Measurements from ENCODE around the gene PER3. TPM values are rescaled to one million over a fixed set of nuclear protein-coding genes. Genes with fewer than 3 reads are reported as not detected.

PER3 gene
- total RNA-seq, 2 donors from 2014 or later, result 17.1 to 21.2 TPM

DNA sequence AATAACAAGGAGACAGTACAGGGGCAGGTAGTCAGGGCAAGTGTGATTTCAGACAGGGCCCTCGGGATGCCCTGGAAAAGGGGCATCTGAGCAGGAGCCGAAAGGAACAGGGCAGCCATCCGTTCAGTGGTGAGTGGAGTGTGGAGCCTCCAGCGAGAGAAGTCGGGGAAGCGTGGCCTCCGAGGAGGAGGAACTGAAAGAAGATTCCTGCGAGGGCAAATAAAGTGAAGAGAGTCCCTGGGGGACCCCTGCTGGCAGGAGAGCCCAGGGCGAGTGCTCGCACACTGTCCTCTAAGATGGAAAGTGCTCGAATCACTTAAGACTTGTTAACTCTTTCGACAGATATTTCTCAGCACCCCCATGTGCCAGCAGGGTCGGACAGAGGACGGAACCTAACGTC is 72.3 kb downstream of the PER3 start:
- DNase-seq, result no peak
- ATAC-seq, result no peak

DNA sequence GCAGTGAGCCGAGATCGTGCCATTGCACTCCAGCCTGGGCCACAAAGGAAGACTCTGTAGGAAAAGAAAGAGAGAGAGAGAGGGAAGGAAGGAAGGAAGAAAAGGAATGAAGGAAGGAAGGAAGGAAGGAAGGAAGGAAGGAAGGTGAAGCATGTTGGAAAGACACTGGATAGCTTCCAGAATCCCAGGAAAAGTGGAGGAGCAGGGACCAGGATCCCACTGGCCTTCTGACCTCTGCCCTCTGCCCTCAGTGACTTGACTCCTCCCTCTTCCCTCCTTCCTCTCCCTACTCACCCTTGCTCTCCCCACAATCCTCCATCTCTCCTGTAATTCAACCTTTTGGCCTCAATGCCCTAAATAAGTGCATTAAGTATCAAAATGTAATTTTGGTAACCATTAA is 72.9 kb downstream of the PER3 start:
- no peak for ATAC-seq
- H3K36me3 Mint-ChIP-seq (ENCODE audit: low read depth), result no peaks in the 10 kb centered on the region

More for the DNA sequence above, 72.3 kb downstream of the PER3 start:
- peaks cover 6% of the 10 kb centered on the region for H3K4me1 Mint-ChIP-seq
- no peaks in the 10 kb centered on the region for H3K9me3 ChIP-seq (ENCODE audit: control insufficient read depth, low read length, poor library complexity, severe bottlenecking)
- no peak overlapping the region for H3K4me3 Mint-ChIP-seq
- H3K36me3 Mint-ChIP-seq (ENCODE audit: low read depth), result no peaks in the 10 kb centered on the region
- H3K27ac Mint-ChIP-seq, result peak overlapping the region; percentile 60
- H3K27me3 Mint-ChIP-seq, result peaks cover 8% of the 10 kb centered on the region

DNA sequence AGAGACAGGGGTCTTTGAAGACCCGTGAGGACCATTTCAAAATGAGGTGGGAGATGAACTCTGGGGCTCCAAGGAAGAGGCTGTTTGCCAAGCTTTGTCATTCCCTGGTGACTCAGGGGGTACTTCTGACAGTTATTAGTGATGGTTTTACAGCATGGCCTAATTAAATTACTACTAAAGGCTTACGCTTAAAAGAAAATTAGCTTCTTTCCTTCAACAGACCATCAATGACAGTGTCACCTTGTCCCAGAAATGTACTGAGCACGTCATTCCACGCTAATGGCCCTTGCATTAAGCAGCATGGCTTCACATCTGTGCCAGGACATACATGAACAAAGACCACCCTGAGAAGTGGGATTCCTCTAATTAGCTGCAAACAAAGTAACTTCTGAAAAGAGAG is 73.9 kb downstream of the PER3 start:
- H3K36me3 Mint-ChIP-seq (ENCODE audit: low read depth), result no peaks in the 10 kb centered on the region
- ATAC-seq, result no peak
- no peak overlapping the region for H3K4me3 Mint-ChIP-seq
- peaks cover 6% of the 10 kb centered on the region for H3K27me3 Mint-ChIP-seq
- DNase-seq, result no peak
- peaks cover 6% of the 10 kb centered on the region for H3K4me1 Mint-ChIP-seq
- no peak overlapping the region for H3K27ac Mint-ChIP-seq
- H3K9me3 ChIP-seq (ENCODE audit: control insufficient read depth, low read length, poor library complexity, severe bottlenecking), result no peaks in the 10 kb centered on the region

More for the DNA sequence above, 72.9 kb downstream of the PER3 start:
- Mint-ChIP-seq H3K4me3 (no peak overlapping the region), H3K27me3 (peaks cover 6% of the 10 kb centered on the region), H3K27ac (peak overlapping the region; percentile 60), H3K4me1 (peaks cover 6% of the 10 kb centered on the region)
- H3K9me3 ChIP-seq (ENCODE audit: control insufficient read depth, low read length, poor library complexity, severe bottlenecking), result no peaks in the 10 kb centered on the region
- DNase-seq, result no peak

DNA sequence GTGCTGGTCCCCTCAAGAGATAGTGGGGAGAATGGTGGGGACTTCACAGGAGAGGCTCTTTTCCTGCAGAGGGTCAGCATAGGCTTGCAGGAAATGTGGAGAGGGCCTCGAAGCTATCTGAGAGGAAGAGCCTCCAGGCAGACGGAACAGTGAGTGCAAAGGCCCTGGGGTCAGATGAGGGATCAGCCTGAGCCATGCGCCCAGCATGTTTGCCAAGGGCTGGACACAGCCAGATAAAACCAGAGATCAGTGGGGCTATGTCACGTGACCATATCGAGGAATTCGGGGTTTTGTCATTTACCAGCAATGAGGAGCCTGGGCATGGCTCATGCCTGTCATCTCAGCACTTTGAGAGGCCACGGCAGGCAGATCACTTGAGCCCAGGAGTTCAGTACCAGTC is 75.3 kb downstream of the PER3 start:
- DNase-seq (no peak), ATAC-seq (no peak)
- Mint-ChIP-seq H3K4me1 (peaks cover 6% of the 10 kb centered on the region), H3K27me3 (peaks cover 8% of the 10 kb centered on the region), H3K27ac (no peak overlapping the region), H3K4me3 (no peak overlapping the region), H3K36me3 (ENCODE audit: low read depth) (no peaks in the 10 kb centered on the region)
- H3K9me3 ChIP-seq (ENCODE audit: control insufficient read depth, low read length, poor library complexity, severe bottlenecking), result no peaks in the 10 kb centered on the region

DNA sequence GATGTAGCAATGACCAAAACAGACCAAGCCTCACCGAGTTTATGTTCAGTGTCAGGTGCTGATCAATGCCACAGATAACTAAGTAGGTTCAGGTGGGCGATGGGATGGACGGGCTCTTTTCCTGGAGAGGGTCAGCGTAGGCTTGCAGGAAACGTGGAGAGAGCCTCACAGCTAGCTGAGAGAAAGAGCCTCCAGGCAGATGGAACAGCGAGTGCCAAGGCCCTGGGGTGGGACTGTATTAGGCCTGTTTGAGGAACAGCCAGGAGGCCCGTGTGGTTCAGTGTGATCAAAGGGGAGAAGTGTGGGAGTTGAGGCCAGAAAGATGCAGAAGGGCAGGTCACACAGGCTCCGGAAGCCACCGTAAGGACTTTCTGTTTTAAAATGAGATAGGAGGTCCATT is 76.0 kb downstream of the PER3 start:
- H3K9me3 ChIP-seq (ENCODE audit: control insufficient read depth, low read length, poor library complexity, severe bottlenecking), result no peaks in the 10 kb centered on the region
- Mint-ChIP-seq H3K36me3 (ENCODE audit: low read depth) (no peaks in the 10 kb centered on the region), H3K4me1 (peaks cover 6% of the 10 kb centered on the region), H3K27ac (peak overlapping the region; percentile 63), H3K4me3 (no peak overlapping the region), H3K27me3 (peaks cover 10% of the 10 kb centered on the region)
- DNase-seq (no peak), ATAC-seq (no peak)

DNA sequence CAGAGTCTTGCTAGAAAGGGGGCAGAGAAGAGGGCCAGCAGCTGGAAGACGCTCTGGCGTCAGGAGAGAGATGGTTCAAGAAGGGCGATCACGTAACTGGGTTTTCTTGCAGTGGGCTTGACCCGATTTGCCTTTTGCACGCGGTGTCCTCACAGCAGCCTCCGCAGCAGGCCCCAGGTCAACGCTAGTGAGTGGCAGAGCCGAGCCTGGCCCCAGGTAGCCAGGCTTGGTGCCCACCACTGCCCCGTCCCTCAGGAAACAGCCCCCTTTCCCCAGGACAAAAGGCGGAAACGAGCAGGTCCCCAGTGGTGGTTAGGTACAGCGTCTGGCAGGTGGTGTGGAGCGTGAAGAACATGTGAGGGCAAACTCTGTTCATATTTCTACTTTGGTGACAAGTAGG is 77.4 kb downstream of the PER3 start:
- H3K4me3 Mint-ChIP-seq, result no peak overlapping the region
- no peaks in the 10 kb centered on the region for H3K9me3 ChIP-seq (ENCODE audit: control insufficient read depth, low read length, poor library complexity, severe bottlenecking)
- no peaks in the 10 kb centered on the region for H3K36me3 Mint-ChIP-seq (ENCODE audit: low read depth)
- no peak for ATAC-seq
- H3K27me3 Mint-ChIP-seq, result peaks cover 12% of the 10 kb centered on the region
- H3K4me1 Mint-ChIP-seq, result peaks cover under 1% of the 10 kb centered on the region
- H3K27ac Mint-ChIP-seq, result no peak overlapping the region
- DNase-seq, result no peak

DNA sequence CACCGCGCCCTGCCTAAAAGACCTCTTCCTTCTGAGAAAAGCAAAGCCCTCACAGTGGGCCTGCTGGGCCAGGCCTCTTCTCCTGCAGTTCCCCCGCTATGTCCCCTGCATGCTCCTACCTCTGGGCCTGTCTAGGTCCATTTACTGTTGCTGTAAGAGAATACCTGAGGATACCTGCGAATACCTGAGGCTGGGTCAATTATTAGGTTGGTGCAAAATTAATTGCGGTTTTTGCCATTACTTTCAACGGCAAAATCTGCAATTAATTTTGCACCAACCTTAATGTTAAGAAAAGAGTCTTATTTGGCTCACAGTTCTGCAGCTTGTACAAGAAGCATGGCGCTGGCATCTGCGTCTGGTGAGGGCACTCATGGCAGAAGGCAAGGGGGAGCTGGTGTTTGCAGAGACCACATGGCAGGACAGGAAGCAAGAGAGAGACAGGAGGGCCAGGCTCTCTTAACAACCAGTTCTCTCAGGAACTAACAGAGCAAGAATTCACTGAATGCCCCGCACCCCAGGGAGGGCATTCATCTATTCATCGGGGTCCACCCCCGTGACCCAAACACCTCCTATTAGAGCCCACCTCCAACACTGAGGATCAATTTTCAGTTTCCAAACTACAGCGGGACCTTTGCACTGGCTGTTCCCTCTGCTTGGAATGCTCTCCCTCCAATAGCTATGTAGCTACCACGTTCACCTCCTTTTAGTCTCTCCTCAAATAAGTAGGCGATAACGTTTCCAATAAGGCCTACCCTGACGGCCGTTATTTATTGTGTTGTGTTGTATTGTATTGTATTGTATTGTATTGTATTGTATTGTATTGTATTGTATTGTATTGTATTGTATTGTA is 78.3 kb downstream of the PER3 start:
- no peak for ATAC-seq
- no peak for DNase-seq
- no peaks in the 10 kb centered on the region for H3K36me3 Mint-ChIP-seq (ENCODE audit: low read depth)
- no peaks in the 10 kb centered on the region for H3K9me3 ChIP-seq (ENCODE audit: control insufficient read depth, low read length, poor library complexity, severe bottlenecking)
- no peaks in the 10 kb centered on the region for H3K4me1 Mint-ChIP-seq
- no peak overlapping the region for H3K27ac Mint-ChIP-seq
- peaks cover 12% of the 10 kb centered on the region for H3K27me3 Mint-ChIP-seq
- no peak overlapping the region for H3K4me3 Mint-ChIP-seq

DNA sequence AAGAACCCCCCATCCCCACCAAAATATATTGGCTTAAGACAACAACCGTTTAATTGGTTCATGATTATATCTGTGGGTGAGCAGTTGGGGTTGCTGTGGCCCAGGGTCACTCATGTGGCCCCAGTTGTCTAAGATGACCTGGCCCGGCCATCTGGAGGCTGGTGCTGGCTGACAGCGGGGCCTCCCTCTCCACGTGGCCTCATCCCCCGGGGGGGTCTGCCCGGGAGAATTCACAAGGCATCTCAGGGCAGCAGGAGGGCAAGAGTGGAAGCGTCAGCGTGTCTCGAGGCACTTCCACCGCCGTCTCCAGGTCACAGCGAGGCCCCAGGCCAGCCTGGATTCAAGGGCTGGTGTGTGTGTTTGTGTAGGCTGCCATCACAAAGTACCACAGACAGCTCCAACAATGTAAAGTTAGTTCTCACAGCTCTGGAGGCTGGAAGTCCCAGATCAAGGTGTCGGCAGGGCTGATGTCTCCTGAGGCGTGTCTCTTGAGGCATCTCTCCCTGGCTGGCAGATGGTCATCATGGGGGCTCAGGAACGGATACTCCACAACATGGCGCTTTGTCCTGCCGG is 79.8 kb downstream of the PER3 start:
- Mint-ChIP-seq H3K4me1 (no peaks in the 10 kb centered on the region), H3K27me3 (peaks cover 12% of the 10 kb centered on the region), H3K27ac (no peak overlapping the region), H3K4me3 (no peak overlapping the region), H3K36me3 (ENCODE audit: low read depth) (no peaks in the 10 kb centered on the region)
- no peaks in the 10 kb centered on the region for H3K9me3 ChIP-seq (ENCODE audit: control insufficient read depth, low read length, poor library complexity, severe bottlenecking)
- ATAC-seq (no peak), DNase-seq (no peak)

DNA sequence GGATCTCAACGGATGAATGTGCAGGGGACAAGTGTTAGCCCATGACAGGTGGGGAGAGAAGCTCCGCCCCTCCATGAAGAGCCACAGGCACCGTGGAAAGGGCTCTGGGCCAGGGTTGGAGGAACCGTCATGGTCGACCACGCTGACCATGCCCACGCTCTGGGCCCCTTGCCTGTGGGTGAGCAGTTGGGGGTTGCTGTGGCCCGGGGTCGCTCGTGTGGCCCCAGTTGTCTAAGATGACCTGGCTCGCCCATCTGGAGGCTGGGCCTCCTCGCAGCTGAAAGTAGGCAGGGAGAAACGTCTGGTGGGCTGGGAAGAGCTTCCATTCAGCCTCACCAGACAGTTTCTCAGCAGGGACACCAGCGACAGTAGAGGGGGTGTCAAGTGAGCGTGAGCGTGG is 81.9 kb downstream of the PER3 start:
- no peaks in the 10 kb centered on the region for H3K36me3 Mint-ChIP-seq (ENCODE audit: low read depth)
- DNase-seq (no peak), ATAC-seq (no peak)
- H3K9me3 ChIP-seq (ENCODE audit: control insufficient read depth, low read length, poor library complexity, severe bottlenecking), result no peaks in the 10 kb centered on the region
- H3K4me3 Mint-ChIP-seq, result no peak overlapping the region
- H3K27ac Mint-ChIP-seq, result no peak overlapping the region
- H3K27me3 Mint-ChIP-seq, result peaks cover 12% of the 10 kb centered on the region
- H3K4me1 Mint-ChIP-seq, result no peaks in the 10 kb centered on the region

DNA sequence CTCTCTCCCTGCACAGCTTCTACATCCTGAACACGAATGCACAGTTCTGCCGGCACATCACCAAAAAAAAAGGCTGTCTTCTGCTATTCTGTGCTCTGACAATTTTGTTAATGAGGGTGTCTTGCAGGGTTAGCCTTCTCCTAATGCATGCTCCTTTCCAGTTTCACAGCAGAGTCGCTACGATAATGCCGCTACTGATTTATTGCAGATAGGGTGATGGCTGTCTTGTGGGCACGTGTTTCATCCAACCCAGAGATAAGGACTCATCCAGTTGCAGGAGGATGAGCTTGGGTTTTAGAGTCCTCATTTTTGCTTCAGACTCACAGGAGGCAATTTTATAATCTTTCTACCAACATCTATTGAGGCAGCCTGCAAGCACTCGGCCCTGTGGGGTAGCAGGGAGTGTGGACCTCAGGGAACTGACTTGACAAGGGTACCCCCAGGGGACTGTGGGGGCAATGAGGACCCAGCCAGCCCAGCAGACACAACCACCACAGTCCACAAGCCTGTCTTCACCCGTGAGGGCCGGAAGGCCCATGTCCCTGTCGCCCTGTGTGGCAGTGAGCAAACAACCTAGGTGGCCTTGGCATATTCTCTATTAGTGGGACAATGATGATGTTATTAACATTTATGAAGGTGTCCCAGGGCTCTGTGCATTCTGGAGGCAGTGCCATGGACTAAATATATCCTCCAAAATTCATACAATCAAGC is 84.1 kb downstream of the PER3 start:
- DNase-seq, result no peak
- no peaks in the 10 kb centered on the region for H3K9me3 ChIP-seq (ENCODE audit: control insufficient read depth, low read length, poor library complexity, severe bottlenecking)
- H3K27me3 Mint-ChIP-seq, result peaks cover 20% of the 10 kb centered on the region
- ATAC-seq, result no peak
- peaks cover 2% of the 10 kb centered on the region for H3K4me1 Mint-ChIP-seq
- no peak overlapping the region for H3K4me3 Mint-ChIP-seq
- H3K36me3 Mint-ChIP-seq (ENCODE audit: low read depth), result no peaks in the 10 kb centered on the region
- no peak overlapping the region for H3K27ac Mint-ChIP-seq

DNA sequence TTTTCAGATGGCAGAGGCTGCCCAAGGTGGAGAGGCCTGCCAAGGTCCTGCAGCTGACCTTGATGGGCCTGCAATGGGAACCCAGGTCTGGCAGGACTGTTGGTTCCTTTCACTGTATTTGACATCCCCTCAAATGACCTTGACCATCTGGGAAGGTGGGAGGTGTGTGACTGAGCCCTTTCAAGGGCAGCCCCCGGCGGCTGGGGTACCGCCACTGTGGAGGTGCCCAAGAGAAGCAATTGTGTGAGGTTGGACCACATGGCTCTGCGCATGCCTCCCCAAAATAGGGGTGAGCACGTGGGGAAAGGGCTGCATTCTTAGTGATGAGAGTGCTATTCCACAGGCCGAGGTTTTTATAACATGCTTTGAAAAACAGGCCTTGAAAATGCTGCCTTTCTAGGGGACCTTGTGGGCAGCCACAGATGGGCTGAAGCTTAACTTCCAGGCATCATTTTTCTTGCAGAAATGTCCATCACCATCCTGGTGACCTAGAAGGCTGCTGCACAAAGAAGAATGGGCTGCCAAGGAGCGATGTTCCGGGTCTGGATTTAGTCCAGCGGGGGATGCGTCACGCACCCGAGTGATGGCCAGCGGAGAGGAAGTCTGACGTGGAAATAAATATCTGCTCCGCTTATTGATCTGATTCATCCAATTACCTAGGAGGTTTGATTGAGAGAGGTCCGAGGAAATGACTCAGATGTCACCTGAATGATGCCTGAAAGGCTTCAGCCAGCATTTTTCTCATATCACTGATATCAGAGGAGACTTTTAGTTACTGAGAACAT is 85.2 kb downstream of the PER3 start:
- DNase-seq, result no peak
- Mint-ChIP-seq H3K36me3 (ENCODE audit: low read depth) (no peaks in the 10 kb centered on the region), H3K4me1 (peaks cover 2% of the 10 kb centered on the region), H3K4me3 (no peak overlapping the region), H3K27me3 (peaks cover 30% of the 10 kb centered on the region), H3K27ac (no peak overlapping the region)
- H3K9me3 ChIP-seq (ENCODE audit: control insufficient read depth, low read length, poor library complexity, severe bottlenecking), result no peaks in the 10 kb centered on the region
- ATAC-seq, result no peak

DNA sequence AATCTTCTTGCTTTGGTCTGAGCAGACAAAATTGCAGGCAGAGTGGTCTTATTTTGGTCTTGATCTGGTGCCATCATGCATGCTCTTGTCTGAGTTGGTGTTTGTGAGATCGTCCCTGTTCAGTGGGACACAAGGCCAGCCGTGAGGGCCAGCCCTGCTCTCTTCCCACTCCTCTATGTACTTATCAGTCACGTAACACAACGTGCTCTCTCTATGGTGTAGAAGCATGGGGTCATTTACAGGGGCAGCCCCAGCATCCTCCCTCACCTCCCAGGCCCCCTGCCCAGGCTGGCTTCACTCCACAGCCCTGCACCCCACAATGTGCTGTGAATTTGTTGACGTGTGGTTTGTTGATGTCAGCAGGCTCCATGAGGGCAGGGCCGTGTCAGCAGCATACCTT is 87.0 kb downstream of the PER3 start:
- ATAC-seq (no peak), DNase-seq (no peak)
- H3K9me3 ChIP-seq (ENCODE audit: control insufficient read depth, low read length, poor library complexity, severe bottlenecking), result no peaks in the 10 kb centered on the region
- H3K27ac Mint-ChIP-seq, result no peak overlapping the region
- no peaks in the 10 kb centered on the region for H3K36me3 Mint-ChIP-seq (ENCODE audit: low read depth)
- H3K27me3 Mint-ChIP-seq, result peaks cover 22% of the 10 kb centered on the region
- no peak overlapping the region for H3K4me3 Mint-ChIP-seq
- peaks cover 2% of the 10 kb centered on the region for H3K4me1 Mint-ChIP-seq
